ENCODE results near the gene THBD. TPM values are rescaled to one million over a fixed set of nuclear protein-coding genes. Genes with fewer than 3 reads are reported as not detected.

Gene THBD
- total and polyA plus RNA-seq, 9 of the 15 experiments (the other 6 are each of a cell fraction or from before 2014, with no cell fraction given), result 0.07 to 0.49 (median 0.33) TPM

- ATAC-seq, result peak; percentile 57
- H3K4me1 ChIP-seq (replicated peaks in 1 of 2; ENCODE audit: control insufficient read depth in 2 of 2, insufficient read depth in 2 of 2, low read length in 2 of 2), result peaks cover 15 to 45% of the 10 kb centered on the region in 2 experiments; a peak in 4 of 5 replicates
- peak overlapping the region; percentile 66; the same call in 1 of the 2 replicates for H2AFZ ChIP-seq (ENCODE audit: low read depth, low read length)
- POLR2A ChIA-PET, result interaction anchor here (0.7 to 1.1 kb wide), 3 partner anchors 132 to 298 kb away, joined by 3 to 5 read pairs (median 3); partner anchors contain the start of gene NXT1
- DNase-seq (ENCODE audit: extremely low read depth in 1 of 4, low spot score in 3 of 4), result peak; percentile 20 to 64 (median 40)
- H3K27ac ChIP-seq (ENCODE audit: extremely low read depth, low read depth, low read length), result no peak overlapping the region
- no peaks in the 10 kb centered on the region for H3K36me3 ChIP-seq (ENCODE audit: control insufficient read depth, insufficient read depth, low read length)
- H3K79me2 ChIP-seq (ENCODE audit: control insufficient read depth, insufficient read depth, low read length), result no peaks in the 10 kb centered on the region
- 0% methylated on average over 5 of the region's 5 CpGs for WGBS (ENCODE audit: insufficient coverage, low coverage, missing lambda C conversion rate)
- H3K9me3 ChIP-seq (replicated peaks; ENCODE audit: control insufficient read depth, insufficient read depth, low read depth, low read length), result no peaks in the 10 kb centered on the region
- H4K20me1 ChIP-seq (replicated peaks; ENCODE audit: control insufficient read depth, insufficient read depth, low read length), result no peaks in the 10 kb centered on the region
- TF ChIP-seq ZSCAN29 (IDR thresholded peaks at IDR 0.05), result no peak
- no peak for TF ChIP-seq EP300 (IDR thresholded peaks at IDR 0.05; ENCODE audit: low read length)
- 0 out of 2 replicates have a peak, but pooled peaks have one; percentile 22 for TF ChIP-seq CBFA2T3 (IDR thresholded peaks at IDR 0.05)
- peak; percentile 93 for TF ChIP-seq ZNF12 (CRISPR knock-in tag; IDR thresholded peaks at IDR 0.05)
- no peak for TF ChIP-seq ZNF79 (CRISPR knock-in tag; IDR thresholded peaks at IDR 0.05; ENCODE audit: low read depth)
- no peak for TF ChIP-seq CHCHD3 (CRISPR knock-in tag; IDR thresholded peaks at IDR 0.05)
- TF ChIP-seq, protein P1, sequence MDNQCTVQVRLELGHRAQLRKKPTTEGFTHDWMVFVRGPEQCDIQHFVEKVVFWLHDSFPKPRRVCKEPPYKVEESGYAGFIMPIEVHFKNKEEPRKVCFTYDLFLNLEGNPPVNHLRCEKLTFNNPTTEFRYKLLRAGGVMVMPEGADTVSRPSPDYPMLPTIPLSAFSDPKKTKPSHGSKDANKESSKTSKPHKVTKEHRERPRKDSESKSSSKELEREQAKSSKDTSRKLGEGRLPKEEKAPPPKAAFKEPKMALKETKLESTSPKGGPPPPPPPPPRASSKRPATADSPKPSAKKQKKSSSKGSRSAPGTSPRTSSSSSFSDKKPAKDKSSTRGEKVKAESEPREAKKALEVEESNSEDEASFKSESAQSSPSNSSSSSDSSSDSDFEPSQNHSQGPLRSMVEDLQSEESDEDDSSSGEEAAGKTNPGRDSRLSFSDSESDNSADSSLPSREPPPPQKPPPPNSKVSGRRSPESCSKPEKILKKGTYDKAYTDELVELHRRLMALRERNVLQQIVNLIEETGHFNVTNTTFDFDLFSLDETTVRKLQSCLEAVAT (IDR thresholded peaks at IDR 0.05), result no peak
- no peak for TF ChIP-seq NR2F6 (CRISPR knock-in tag; IDR thresholded peaks at IDR 0.05)
- 0 out of 2 replicates have a peak, but pooled peaks have one; percentile 23 for TF ChIP-seq DPF2 (IDR thresholded peaks at IDR 0.05)
- TF ChIP-seq RAD51 (IDR thresholded peaks at IDR 0.05; ENCODE audit: borderline replicate concordance, low read depth), result no peak
- no peak for TF ChIP-seq ZNF436 (CRISPR knock-in tag; IDR thresholded peaks at IDR 0.05)
- no peak for TF ChIP-seq KAT2B (IDR thresholded peaks at IDR 0.05; ENCODE audit: low read depth, low read length)
- TF ChIP-seq EZH2 (IDR thresholded peaks at IDR 0.05; ENCODE audit: borderline replicate concordance, low read depth, low read length), result no peak
- TF ChIP-seq ZKSCAN3 (CRISPR knock-in tag; IDR thresholded peaks at IDR 0.05), result no peak
- TF ChIP-seq LEF1 (IDR thresholded peaks at IDR 0.05), result no peak
- no peak for TF ChIP-seq ZNF830 (CRISPR knock-in tag; IDR thresholded peaks at IDR 0.05)
- no peak for TF ChIP-seq RBM39 (optimal IDR thresholded peaks at IDR 0.05; ENCODE audit: low read depth, low read length)
- TF ChIP-seq BDP1 (IDR thresholded peaks at IDR 0.05; ENCODE audit: insufficient read depth, insufficient read length), result no peak
- no peak for TF ChIP-seq PHB (CRISPR knock-in tag; IDR thresholded peaks at IDR 0.05)
- TF ChIP-seq ZNF3 (CRISPR knock-in tag; IDR thresholded peaks at IDR 0.05), result no peak
- TF ChIP-seq GATAD2B (IDR thresholded peaks at IDR 0.05; ENCODE audit: borderline replicate concordance), result no peak
- H3K27me3 ChIP-seq (ENCODE audit: control insufficient read depth in 2 of 2, insufficient read depth in 2 of 2, low read length in 2 of 2), result no peaks in the 10 kb centered on the region
- H3K4me2 ChIP-seq (ENCODE audit: insufficient read depth, low read length), result peak overlapping the region; percentile 77; the same call in 1 of the 2 replicates
- H3K4me3 ChIP-seq, result no peak overlapping the region
- H3K9ac ChIP-seq (ENCODE audit: insufficient read depth in 1 of 2, low read depth in 2 of 2, low read length in 2 of 2), result peak overlapping the region in 1 of 2 experiments; percentile 12; a peak in 2 of 4 replicates
- BruUV-seq (replicated peaks), result no TSS peak
- intact Hi-C loops (cut with micrococcal nuclease), result loop anchor here (5.0 to 10.0 kb wide), 4 partner anchors 79 to 292 kb away; no protein-coding TSS in a partner anchor
- FAIRE-seq, result peak; percentile 19
- no peaks in the 10 kb centered on the region for H3K9me1 ChIP-seq (ENCODE audit: control insufficient read depth, insufficient read depth, low read length)
- CTCF ChIA-PET (ENCODE audit: low intra/inter-chr PET ratio), result no interaction called here
- in situ Hi-C loops (cut with MboI), result loop anchor here (10.0 kb wide), 1 partner anchor 292 kb away; no protein-coding TSS in a partner anchor
Measured at GRCh38 chr20:23052904-23053303, 3.4 kb upstream of the THBD start.
